Stimulated activated CD4-positive, alpha-beta T cell treated with anti-CD3 and anti-CD28 coated beads, Interleukin-1b, Interleukin-23, amount 100 ng/mL, for 1 hour (primary cell): Measurements from ENCODE around the gene TTC28.

Source experiments
- DNase-seq, 2 donors: peaks; one replicate each; pipeline ENCODE4 v3.0.0-alpha.2; 2020; ENCODE audit warnings: low read depth in 2 of 2

The TTC28 gene

GRCh38 chr22:28021998-28022660 is 657.5 kb downstream of the TTC28 start:
- DNase-seq: no peak

- DNase-seq: no peak
These were observed 658.3 kb downstream of the TTC28 start for GRCh38 chr22:28021116-28021997.

- peak; percentile 7 to 46 for DNase-seq
These were observed 659.5 kb downstream of the TTC28 start for GRCh38 chr22:28019881-28020861.

GRCh38 chr22:28019360-28019759 is 660.3 kb downstream of the TTC28 start:
- no peak for DNase-seq

- no peak for DNase-seq
These were observed 661.1 kb downstream of the TTC28 start for GRCh38 chr22:28018461-28018927.

GRCh38 chr22:28017859-28018258 is 661.8 kb downstream of the TTC28 start:
- DNase-seq: no peak

GRCh38 chr22:28017558-28017820 is 662.2 kb downstream of the TTC28 start:
- DNase-seq: no peak

GRCh38 chr22:28016781-28017557 is 662.7 kb downstream of the TTC28 start:
- DNase-seq: no peak

GRCh38 chr22:28015676-28016601 is 663.7 kb downstream of the TTC28 start:
- DNase-seq: no peak

- DNase-seq: no peak
These were observed 664.6 kb downstream of the TTC28 start for GRCh38 chr22:28015046-28015425.

- no peak for DNase-seq
These were observed 665.2 kb downstream of the TTC28 start for GRCh38 chr22:28014211-28015045.

GRCh38 chr22:28013611-28014010 is 666.0 kb downstream of the TTC28 start:
- no peak for DNase-seq

GRCh38 chr22:28012832-28013460 is 666.7 kb downstream of the TTC28 start:
- DNase-seq: no peak

GRCh38 chr22:28009272-28009827 is 670.3 kb downstream of the TTC28 start:
- peak; percentile 41 to 64 for DNase-seq

GRCh38 chr22:28008649-28009048 is 671.0 kb downstream of the TTC28 start:
- DNase-seq: no peak

- DNase-seq: no peak
These were observed 671.6 kb downstream of the TTC28 start for GRCh38 chr22:28008056-28008455.

- no peak for DNase-seq
These were observed 673.4 kb downstream of the TTC28 start for GRCh38 chr22:28006271-28006670.

- DNase-seq: no peak
These were observed 674.1 kb downstream of the TTC28 start for GRCh38 chr22:28005513-28005912.
